GM23248 (cell line): ENCODE results near the gene COL8A1. TPM values are rescaled to one million over a fixed set of nuclear protein-coding genes. Genes with fewer than 3 reads are reported as not detected.

Experiments used
- DNase-seq: peaks from one replicate; pipeline ENCODE4 v3.0.0-alpha.2; 2015
- H2AFZ ChIP-seq: fragments of 200-600 bp; sonication (generic); 2 replicates; pipeline ENCODE4 v1.6.1; 2016; ENCODE audit warnings: antibody characterized with exemption
- H3F3A ChIP-seq: fragments of 200-600 bp; sonication (generic); 2 replicates; pipeline ENCODE4 v1.6.1; 2016; ENCODE audit warnings: mild to moderate bottlenecking, antibody characterized with exemption, mixed run types; ENCODE audit not compliant: insufficient read depth
- H3K27ac ChIP-seq: fragments of 200-600 bp; sonication (generic); 2 replicates; pipeline ENCODE4 v1.5.1; 2016; ENCODE audit warnings: mild to moderate bottlenecking
- H3K27me3 ChIP-seq: fragments of 200-600 bp; sonication (generic); replicated peaks from 2 replicates; pipeline ENCODE4 v1.6.1; 2016; ENCODE audit warnings: mild to moderate bottlenecking; ENCODE audit not compliant: insufficient read depth
- H3K36me3 ChIP-seq: fragments of 200-600 bp; sonication (generic); 2 replicates; pipeline ENCODE4 v1.6.1; 2016; ENCODE audit warnings: low read depth, mild to moderate bottlenecking
- H3K4me1 ChIP-seq: fragments of 200-600 bp; sonication (generic); 2 replicates; pipeline ENCODE4 v1.6.1; 2016; ENCODE audit warnings: mild to moderate bottlenecking; ENCODE audit not compliant: insufficient read depth
- H3K4me2 ChIP-seq: fragments of 200-600 bp; sonication (generic); one replicate; pipeline ENCODE4 v1.6.1; 2016; ENCODE audit warnings: mild to moderate bottlenecking; ENCODE audit not compliant: unreplicated experiment
- H3K4me3 ChIP-seq: fragments of 200-600 bp; sonication (generic); 2 replicates; pipeline ENCODE4 v1.5.1; 2016; ENCODE audit warnings: mild to moderate bottlenecking
- H3K79me2 ChIP-seq: fragments of 200-600 bp; sonication (generic); 2 replicates; pipeline ENCODE4 v1.6.1; 2016; ENCODE audit warnings: mild to moderate bottlenecking; ENCODE audit not compliant: insufficient read depth
- H3K9ac ChIP-seq: fragments of 200-600 bp; sonication (generic); 2 replicates; pipeline ENCODE4 v1.6.1; 2016; ENCODE audit warnings: mild to moderate bottlenecking
- H3K9me2 ChIP-seq: fragments of 200-600 bp; sonication (generic); 2 replicates; pipeline ENCODE4 v1.6.1; 2016; ENCODE audit warnings: mixed run types, mild to moderate bottlenecking, moderate library complexity; ENCODE audit not compliant: insufficient read depth
- H3K9me3 ChIP-seq: fragments of 200-600 bp; sonication (generic); one replicate; pipeline ENCODE4 v1.6.1; 2017; ENCODE audit warnings: low read depth
- H4K20me1 ChIP-seq: fragments of 200-600 bp; sonication (generic); 2 replicates; pipeline ENCODE4 v1.6.0; 2016; ENCODE audit not compliant: insufficient read depth
- EZH2 ChIP-seq: fragments of 200-600 bp; sonication (generic); IDR thresholded peaks from 2 replicates; pipeline ENCODE4 v1.6.1; 2018; ENCODE audit warnings: antibody characterized with exemption, mild to moderate bottlenecking; ENCODE audit not compliant: insufficient read depth, poor library complexity, severe bottlenecking
- EZH2phosphoT487 ChIP-seq: fragments of 200-600 bp; sonication (generic); IDR thresholded peaks from 2 replicates; pipeline ENCODE4 v1.6.1; 2018; ENCODE audit warnings: antibody characterized with exemption, moderate library complexity, mild to moderate bottlenecking, low read depth; ENCODE audit not compliant: insufficient read depth
- WGBS, 2 experiments: methylation state at CpG; one replicate each; pipeline ENCODE4 v1.1.6; 2015 to 2017; ENCODE audit warnings: low lambda C conversion rate in 2 of 2, low coverage in 1 of 2; ENCODE audit errors: missing lambda C conversion rate in 2 of 2; 5-methylcytosine and 5-hydroxymethylcytosine counted together
- in situ Hi-C: fragments of 300-500 bp; cut with MboI; formaldehyde crosslinking; loops from 2 replicates; pipeline ENCODE4 v1.15.0; 2020
- polyA plus RNA-seq: library from polyadenylated mRNA; unstranded; fragments of >200 nt; fragmentation: Nextera tagmentation; extraction: Ambion mirVana; gene quantifications from 2 replicates; pipeline ENCODE4 v1.2.1, GENCODE V29; 2016
- total RNA-seq: library from RNA; depleted of rRNA; stranded (reverse); fragments of >200 nt; shearing (Covaris generic); gene quantifications from 2 replicates; pipeline ENCODE4 v1.2.3, GENCODE V29; 2014; rRNA removed

COL8A1 gene
- total and polyA plus RNA-seq, 2 experiments from 2014 or later = 164 to 189 TPM

- H3K4me2 ChIP-seq = no peak overlapping the region
- in situ Hi-C loops = no loop called here
- H4K20me1 ChIP-seq = no peaks in the 10 kb centered on the region
- H3K27ac ChIP-seq = peak overlapping the region; percentile 81
- DNase-seq = no peak
- H3K36me3 ChIP-seq = peaks cover 20% of the 10 kb centered on the region
- peaks cover 43% of the 10 kb centered on the region for H3K79me2 ChIP-seq
- peaks cover 66% of the 10 kb centered on the region for H3F3A ChIP-seq
- no peak overlapping the region for H3K9ac ChIP-seq
- no peaks in the 10 kb centered on the region for H3K9me3 ChIP-seq
- TF ChIP-seq EZH2phosphoT487 (no peak), EZH2 (no peak)
- no peaks in the 10 kb centered on the region for H3K9me2 ChIP-seq
- H3K4me3 ChIP-seq = no peak overlapping the region
- 93% methylated on average over 4 of the region's 4 CpGs for WGBS, 2 experiments
- no peaks in the 10 kb centered on the region for H3K27me3 ChIP-seq
- H2AFZ ChIP-seq = no peak overlapping the region
- peaks cover 44% of the 10 kb centered on the region for H3K4me1 ChIP-seq
Observed at GRCh38 chr3:99845331-99845730, 206.9 kb downstream of the COL8A1 start.

- Histone ChIP-seq H3K4me2 (no peak overlapping the region), H3K79me2 (peaks cover 50% of the 10 kb centered on the region), H3K4me3 (no peak overlapping the region), H2AFZ (no peak overlapping the region), H3K27me3 (no peaks in the 10 kb centered on the region), H3K9me2 (no peaks in the 10 kb centered on the region), H3K9me3 (no peaks in the 10 kb centered on the region), H3K36me3 (peaks cover 26% of the 10 kb centered on the region), H4K20me1 (no peaks in the 10 kb centered on the region), H3K9ac (peak overlapping the region; percentile 47), H3K4me1 (peaks cover 44% of the 10 kb centered on the region), H3K27ac (peak overlapping the region; percentile 81), H3F3A (peaks cover 66% of the 10 kb centered on the region)
- WGBS, 2 experiments = 29 to 32% methylated on average over 2 of the region's 2 CpGs
- in situ Hi-C loops = no loop called here
- DNase-seq = peak; percentile 5
- TF ChIP-seq EZH2phosphoT487 (no peak), EZH2 (no peak)
Observed at GRCh38 chr3:99845999-99846398, 207.6 kb downstream of the COL8A1 start.

- peak; percentile 91 for DNase-seq
- Histone ChIP-seq H2AFZ (no peak overlapping the region), H3K79me2 (peaks cover 56% of the 10 kb centered on the region), H3K4me1 (peaks cover 44% of the 10 kb centered on the region), H4K20me1 (no peaks in the 10 kb centered on the region), H3K9me2 (no peaks in the 10 kb centered on the region), H3K9ac (peak overlapping the region; percentile 68), H3K36me3 (peaks cover 28% of the 10 kb centered on the region), H3K27me3 (no peaks in the 10 kb centered on the region), H3K9me3 (no peaks in the 10 kb centered on the region), H3F3A (peaks cover 71% of the 10 kb centered on the region), H3K4me2 (peak overlapping the region; percentile 25), H3K27ac (peak overlapping the region; percentile 81), H3K4me3 (no peak overlapping the region; the same call in 1 of the 2 replicates)
- TF ChIP-seq EZH2 = no peak
- 0 out of 2 replicates have a peak, but pooled peaks have one; percentile 65 for TF ChIP-seq EZH2phosphoT487
- 14 to 18% methylated on average over 6 of the region's 6 CpGs for WGBS, 2 experiments
- in situ Hi-C loops = no loop called here
Observed at GRCh38 chr3:99846477-99847160, 208.2 kb downstream of the COL8A1 start.

- in situ Hi-C loops = no loop called here
- H3K4me2 ChIP-seq = no peak overlapping the region
- no peaks in the 10 kb centered on the region for H3K9me2 ChIP-seq
- no peak overlapping the region for H3K27ac ChIP-seq
- peaks cover 80% of the 10 kb centered on the region for H3F3A ChIP-seq
- no peak for DNase-seq
- no peak overlapping the region for H2AFZ ChIP-seq
- H3K27me3 ChIP-seq = no peaks in the 10 kb centered on the region
- TF ChIP-seq EZH2phosphoT487 (no peak), EZH2 (no peak)
- H3K9ac ChIP-seq = no peak overlapping the region
- peaks cover 73% of the 10 kb centered on the region for H3K79me2 ChIP-seq
- H3K4me1 ChIP-seq = peaks cover 50% of the 10 kb centered on the region
- H3K36me3 ChIP-seq = peaks cover 28% of the 10 kb centered on the region
- 81% methylated on average over 6 of the region's 6 CpGs for WGBS, 2 experiments
- H4K20me1 ChIP-seq = no peaks in the 10 kb centered on the region
- H3K9me3 ChIP-seq = no peaks in the 10 kb centered on the region
- H3K4me3 ChIP-seq = no peak overlapping the region
Observed at GRCh38 chr3:99848433-99848832, 210.0 kb downstream of the COL8A1 start.

Other genes with a start within 250 kb of the COL8A1 start
- gene CMSS1, start 179.3 kb downstream of the COL8A1 start, total RNA-seq = 9.0 and 17.2 TPM in 2 replicates
- gene CMSS1, start 179.3 kb downstream of the COL8A1 start, polyA plus RNA-seq = 26.6 and 26.7 TPM in 2 replicates